Epithelial cell of esophagus (primary cell): ENCODE results near the gene FBXW8.

Experiments
- DNase-seq: peaks from one replicate; pipeline ENCODE4 v3.0.0; 2010; ENCODE audit warnings: low read depth
- H3K4me3 ChIP-seq: 2 replicates; pipeline ENCODE4 v1.5.1; 2011; ENCODE audit warnings: mild to moderate bottlenecking, low read length, control low read depth
- TF ChIP-seq, protein P1 (sequence below): IDR thresholded peaks from 2 replicates; pipeline ENCODE4 v1.5.1; 2011; ENCODE audit warnings: low read depth, mild to moderate bottlenecking, low read length, control low read depth, inconsistent platforms; ENCODE audit not compliant: insufficient read depth; ENCODE audit errors: missing control alignments

The FBXW8 gene

GRCh38 chr12:116874324-116874995, 36.3 kb upstream of the FBXW8 start:
- TF ChIP-seq, protein P1, sequence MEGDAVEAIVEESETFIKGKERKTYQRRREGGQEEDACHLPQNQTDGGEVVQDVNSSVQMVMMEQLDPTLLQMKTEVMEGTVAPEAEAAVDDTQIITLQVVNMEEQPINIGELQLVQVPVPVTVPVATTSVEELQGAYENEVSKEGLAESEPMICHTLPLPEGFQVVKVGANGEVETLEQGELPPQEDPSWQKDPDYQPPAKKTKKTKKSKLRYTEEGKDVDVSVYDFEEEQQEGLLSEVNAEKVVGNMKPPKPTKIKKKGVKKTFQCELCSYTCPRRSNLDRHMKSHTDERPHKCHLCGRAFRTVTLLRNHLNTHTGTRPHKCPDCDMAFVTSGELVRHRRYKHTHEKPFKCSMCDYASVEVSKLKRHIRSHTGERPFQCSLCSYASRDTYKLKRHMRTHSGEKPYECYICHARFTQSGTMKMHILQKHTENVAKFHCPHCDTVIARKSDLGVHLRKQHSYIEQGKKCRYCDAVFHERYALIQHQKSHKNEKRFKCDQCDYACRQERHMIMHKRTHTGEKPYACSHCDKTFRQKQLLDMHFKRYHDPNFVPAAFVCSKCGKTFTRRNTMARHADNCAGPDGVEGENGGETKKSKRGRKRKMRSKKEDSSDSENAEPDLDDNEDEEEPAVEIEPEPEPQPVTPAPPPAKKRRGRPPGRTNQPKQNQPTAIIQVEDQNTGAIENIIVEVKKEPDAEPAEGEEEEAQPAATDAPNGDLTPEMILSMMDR, result no peak
- H3K4me3 ChIP-seq, result no peak overlapping the region

DNA sequence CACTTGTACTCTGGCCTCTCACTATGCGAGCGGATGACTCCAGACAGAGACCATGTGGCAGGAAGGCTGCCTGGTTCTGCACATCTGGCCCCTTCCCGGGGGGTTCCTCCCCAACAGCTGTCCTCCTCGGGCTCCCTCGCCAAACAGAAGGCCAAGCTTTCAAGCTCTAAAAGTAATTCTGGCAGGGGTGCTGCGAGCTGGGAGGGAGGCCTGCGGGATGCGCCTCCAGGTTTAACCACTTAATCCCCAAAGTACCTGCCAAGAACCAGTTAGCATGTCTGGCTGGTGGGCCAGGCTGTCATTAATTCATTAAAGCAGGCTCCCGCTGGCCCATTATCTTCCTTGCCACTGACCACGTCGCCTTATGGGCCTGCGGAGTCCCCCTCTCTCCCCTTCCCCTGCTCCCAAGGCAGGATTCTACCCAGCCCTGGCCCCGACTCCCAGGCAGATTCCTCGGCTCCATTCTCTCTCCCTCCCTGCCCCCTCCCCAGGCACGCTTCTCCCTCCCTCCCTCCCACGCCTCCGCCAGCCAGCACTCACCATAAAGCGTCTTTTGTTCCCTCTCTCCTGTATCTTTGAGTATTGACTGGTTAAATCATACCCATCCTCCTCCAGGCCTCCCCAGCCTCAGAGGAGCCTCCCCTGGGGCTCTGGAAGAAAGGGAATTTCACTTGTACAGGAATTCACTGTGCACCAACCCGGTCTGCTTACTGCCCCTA, 34.4 kb upstream of the FBXW8 start:
- H3K4me3 ChIP-seq, result no peak overlapping the region
- DNase-seq, result no peak
- TF ChIP-seq, protein P1, result no peak

More at GRCh38 chr12:116874324-116874995, 36.3 kb upstream of the FBXW8 start:
- no peak for DNase-seq

DNA sequence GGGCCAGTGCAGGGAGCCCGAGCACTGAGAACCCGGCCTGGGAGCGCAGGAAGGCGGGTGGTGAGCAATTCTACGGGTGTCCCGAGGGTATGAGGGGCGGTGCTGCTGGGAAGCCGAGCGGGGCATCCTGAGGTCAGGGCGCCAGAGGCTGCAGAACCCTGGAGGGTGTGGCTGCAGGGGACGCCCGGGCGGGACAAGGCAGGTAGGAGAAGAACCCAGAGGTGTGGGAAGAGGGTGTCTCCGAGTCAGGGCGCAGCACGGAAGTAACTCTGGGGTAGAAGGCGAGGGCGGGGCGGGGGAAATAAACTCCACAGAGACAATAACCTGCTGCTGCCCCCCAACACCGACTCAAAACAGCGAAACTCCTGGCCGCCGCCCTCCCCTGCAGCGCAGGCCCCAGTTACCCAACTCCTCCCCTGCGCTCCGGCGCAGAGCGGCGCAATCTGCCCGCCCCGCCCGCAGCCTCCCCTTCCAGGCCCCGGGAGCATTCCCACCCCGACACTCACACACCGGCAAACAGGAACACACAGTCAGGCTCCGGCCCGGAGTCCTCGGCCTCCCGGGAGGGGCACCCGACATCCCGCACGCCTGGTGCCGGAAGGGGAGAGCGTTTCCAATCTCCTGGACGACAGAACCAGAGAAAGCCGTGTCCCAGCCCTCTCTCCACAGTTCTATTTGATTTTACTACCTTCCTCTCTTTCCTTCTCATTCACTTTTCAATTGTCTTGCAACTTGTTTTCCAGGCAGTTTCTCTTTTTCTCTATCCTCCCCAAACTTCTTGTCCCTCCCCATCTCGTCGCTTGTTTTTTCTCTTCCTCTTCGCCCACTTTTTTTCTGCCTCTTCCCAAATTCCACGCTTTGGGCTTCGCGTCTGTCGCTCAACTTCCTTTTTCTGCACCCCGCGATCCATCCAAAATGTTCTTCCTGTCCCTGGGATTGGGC, 31.9 kb upstream of the FBXW8 start:
- DNase-seq, result peak; percentile 32
- no peak overlapping the region for H3K4me3 ChIP-seq
- TF ChIP-seq, protein P1, result no peak

DNA sequence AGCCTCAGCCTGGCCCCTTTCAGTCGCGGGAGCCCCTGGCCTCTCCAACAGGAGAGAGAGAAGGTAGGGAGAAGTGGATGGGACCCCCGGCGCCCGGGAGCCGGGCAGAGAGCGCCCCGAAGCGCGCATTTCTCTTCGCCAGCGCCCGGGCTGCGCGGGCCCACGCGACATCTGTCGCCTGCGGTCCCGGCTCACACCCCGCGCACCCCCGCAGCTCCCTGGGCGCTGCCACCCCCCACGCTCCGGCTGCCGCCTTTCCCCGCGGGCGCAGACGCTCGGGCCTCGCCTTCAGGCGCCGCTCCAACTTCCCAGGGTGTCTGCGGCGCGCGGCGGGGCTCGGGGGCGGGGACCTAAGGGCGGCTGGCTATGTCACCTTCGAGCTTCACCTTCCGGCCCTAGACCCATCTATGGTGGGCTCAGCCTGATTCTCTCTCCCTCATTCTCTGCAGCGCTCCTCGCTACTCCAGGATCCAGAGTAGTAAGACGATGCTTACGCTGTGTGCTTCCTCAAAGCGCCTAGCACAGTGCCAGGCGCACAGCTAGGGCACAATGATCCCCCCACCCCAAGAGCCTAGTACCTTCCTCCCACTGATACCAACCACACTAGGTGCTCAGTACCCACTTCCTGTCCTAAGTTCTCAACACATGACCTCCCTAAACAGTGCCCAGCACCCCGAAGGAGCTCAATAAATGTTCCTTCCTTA, 31.1 kb upstream of the FBXW8 start:
- DNase-seq, result peak; percentile 8
- TF ChIP-seq, protein P1, result no peak
- no peak overlapping the region for H3K4me3 ChIP-seq

- TF ChIP-seq, protein P1, result no peak
- DNase-seq, result peak; percentile 14
- no peak overlapping the region for H3K4me3 ChIP-seq
Measured at GRCh38 chr12:116880213-116880816, 30.4 kb upstream of the FBXW8 start.

- no peak overlapping the region for H3K4me3 ChIP-seq
- peak; percentile 60 for DNase-seq
Measured at GRCh38 chr12:116880817-116881324, 29.9 kb upstream of the FBXW8 start.

More at GRCh38 chr12:116880817-116881324, 29.9 kb upstream of the FBXW8 start:
- TF ChIP-seq, protein P1, result no peak
